Measurements from ENCODE around the gene ARFRP1. TPM values are rescaled to one million over a fixed set of nuclear protein-coding genes. Genes with fewer than 3 reads are reported as not detected.

Gene ARFRP1
- total RNA-seq, 1 donor from 2014 or later, result 46.1 TPM

- TF ChIP-seq CTCF (IDR thresholded peaks at IDR 0.05), result no peak
- Mint-ChIP-seq H3K36me3 (ENCODE audit: unreplicated experiment) (peaks cover 7% of the 10 kb centered on the region), H3K27ac (ENCODE audit: unreplicated experiment) (no peak overlapping the region), H3K4me3 (ENCODE audit: unreplicated experiment) (no peak overlapping the region), H3K27me3 (ENCODE audit: unreplicated experiment) (no peaks in the 10 kb centered on the region), H3K9me3 (ENCODE audit: unreplicated experiment) (no peaks in the 10 kb centered on the region), H3K4me1 (ENCODE audit: unreplicated experiment) (no peaks in the 10 kb centered on the region)
- no peak for DNase-seq (ENCODE audit: extremely low spot score, unreplicated experiment)
These were observed 27.4 kb upstream of the ARFRP1 start for GRCh38 chr20:63734946-63735858.

- Mint-ChIP-seq H3K27me3 (ENCODE audit: unreplicated experiment) (no peaks in the 10 kb centered on the region), H3K9me3 (ENCODE audit: unreplicated experiment) (no peaks in the 10 kb centered on the region), H3K4me3 (ENCODE audit: unreplicated experiment) (no peak overlapping the region), H3K27ac (ENCODE audit: unreplicated experiment) (no peak overlapping the region), H3K36me3 (ENCODE audit: unreplicated experiment) (peaks cover 7% of the 10 kb centered on the region), H3K4me1 (ENCODE audit: unreplicated experiment) (no peaks in the 10 kb centered on the region)
- DNase-seq (ENCODE audit: extremely low spot score, unreplicated experiment), result no peak
- TF ChIP-seq CTCF (IDR thresholded peaks at IDR 0.05), result no peak
These were observed 26.6 kb upstream of the ARFRP1 start for GRCh38 chr20:63734111-63734945.

GRCh38 chr20:63733579-63734081 lies 25.9 kb upstream of the ARFRP1 start:
- H3K27ac Mint-ChIP-seq (ENCODE audit: unreplicated experiment), result no peak overlapping the region
- H3K9me3 Mint-ChIP-seq (ENCODE audit: unreplicated experiment), result no peaks in the 10 kb centered on the region
- no peaks in the 10 kb centered on the region for H3K27me3 Mint-ChIP-seq (ENCODE audit: unreplicated experiment)
- H3K36me3 Mint-ChIP-seq (ENCODE audit: unreplicated experiment), result peaks cover 7% of the 10 kb centered on the region
- no peaks in the 10 kb centered on the region for H3K4me1 Mint-ChIP-seq (ENCODE audit: unreplicated experiment)
- H3K4me3 Mint-ChIP-seq (ENCODE audit: unreplicated experiment), result no peak overlapping the region
- DNase-seq (ENCODE audit: extremely low spot score, unreplicated experiment), result no peak
- no peak for TF ChIP-seq CTCF (IDR thresholded peaks at IDR 0.05)

- Mint-ChIP-seq H3K27me3 (ENCODE audit: unreplicated experiment) (no peaks in the 10 kb centered on the region), H3K4me1 (ENCODE audit: unreplicated experiment) (peaks cover 3% of the 10 kb centered on the region), H3K36me3 (ENCODE audit: unreplicated experiment) (peaks cover 7% of the 10 kb centered on the region), H3K9me3 (ENCODE audit: unreplicated experiment) (no peaks in the 10 kb centered on the region), H3K4me3 (ENCODE audit: unreplicated experiment) (no peak overlapping the region), H3K27ac (ENCODE audit: unreplicated experiment) (no peak overlapping the region)
- TF ChIP-seq CTCF (IDR thresholded peaks at IDR 0.05), result no peak
- DNase-seq (ENCODE audit: extremely low spot score, unreplicated experiment), result no peak
These were observed 25.3 kb upstream of the ARFRP1 start for GRCh38 chr20:63733117-63733516.

Measured in osteocyte (in vitro differentiated cells).